H1 (cell line): ENCODE data around the gene CYP46A1. TPM values are rescaled to one million over a fixed set of nuclear protein-coding genes. Genes with fewer than 3 reads are reported as not detected.

Source experiments
- CTCF ChIA-PET: fragments of 300-600 bp; sonication (Branson Sonifier 250); formaldehyde crosslinking; loops from one replicate; lab custom pipeline; 2021; ENCODE audit not compliant: partially characterized antibody; lab: Charles Lee
- POLR2A ChIA-PET: fragments of 300-600 bp; sonication (Branson Sonifier 250); formaldehyde crosslinking; loops from one replicate; lab custom pipeline; 2021; ENCODE audit warnings: inconsistent platforms; ENCODE audit not compliant: partially characterized antibody; lab: Charles Lee
- DNase-seq, 2 experiments: peaks; one replicate each; pipeline versions ENCODE4 v3.0.0 to v3.0.0-alpha.2; 2010 to 2022; ENCODE audit warnings: low spot score in 2 of 2, low read depth in 1 of 2, mixed read lengths in 1 of 2
- FAIRE-seq: peaks from 2 replicates; lab custom pipeline; 2011; peaks lifted over from hg19 to GRCh38; lab: Jason Lieb, UNC
- H2AFZ ChIP-seq: 2 replicates; pipeline ENCODE4 v1.8.1; 2012; ENCODE audit warnings: low read length, inconsistent platforms
- H2AK5ac ChIP-seq: 2 replicates; pipeline ENCODE4 v1.6.1; 2013; ENCODE audit warnings: low read depth, low read length
- H2BK120ac ChIP-seq: replicated peaks from 2 replicates; pipeline ENCODE3; 2013; ENCODE audit warnings: low read depth, low read length, inconsistent platforms
- H2BK12ac ChIP-seq: 2 replicates; pipeline ENCODE4 v1.6.1; 2013; ENCODE audit warnings: low read depth, low read length
- H2BK15ac ChIP-seq: 2 replicates; pipeline ENCODE4 v1.6.1; 2013; ENCODE audit warnings: low read length
- H2BK20ac ChIP-seq: 2 replicates; pipeline ENCODE4 v1.6.1; 2013; ENCODE audit warnings: low read length
- H2BK5ac ChIP-seq: 2 replicates; pipeline ENCODE4 v1.6.1; 2013; ENCODE audit warnings: low read depth, low read length
- H3K14ac ChIP-seq: 2 replicates; pipeline ENCODE4 v1.6.1; 2013; ENCODE audit warnings: inconsistent platforms; ENCODE audit not compliant: insufficient read length
- H3K18ac ChIP-seq: 2 replicates; pipeline ENCODE4 v1.6.1; 2013; ENCODE audit warnings: low read length; ENCODE audit errors: extremely low read depth
- H3K23ac ChIP-seq: 2 replicates; pipeline ENCODE4 v1.6.1; 2013; ENCODE audit warnings: inconsistent platforms; ENCODE audit not compliant: insufficient read length
- H3K23me2 ChIP-seq: 2 replicates; pipeline ENCODE4 v1.6.1; 2013; ENCODE audit warnings: low read depth, low read length
- H3K27ac ChIP-seq: 2 replicates; pipeline ENCODE4 v1.6.1; 2011; ENCODE audit warnings: low read depth, low read length, inconsistent platforms
- H3K27me3 ChIP-seq, 4 experiments: replicated peaks in 1 of 4; 1 replicate in 1 of 4; 2 replicates in 3 of 4; pipeline versions ENCODE4 v1.6.1 to v1.8.1; 2011 to 2013; ENCODE audit warnings: low read length in 3 of 4, mild to moderate bottlenecking in 3 of 4, inconsistent platforms in 2 of 4, mixed read lengths in 2 of 4, moderate library complexity in 1 of 4; ENCODE audit not compliant: control insufficient read depth in 3 of 4, insufficient read depth in 3 of 4; ENCODE audit errors: extremely low read depth in 1 of 4
- H3K36me3 ChIP-seq, 4 experiments: 2 replicates each; pipeline versions ENCODE4 v1.6.1 to v1.8.1; 2011 to 2013; ENCODE audit warnings: mild to moderate bottlenecking in 4 of 4, low read length in 3 of 4, moderate library complexity in 2 of 4, control low read depth in 1 of 4, inconsistent platforms in 1 of 4; ENCODE audit not compliant: insufficient read depth in 4 of 4, control insufficient read depth in 2 of 4
- H3K4ac ChIP-seq: replicated peaks from 2 replicates; pipeline ENCODE3; 2013; ENCODE audit warnings: low read length, low read depth, mixed read lengths, inconsistent platforms; ENCODE audit not compliant: insufficient read length
- H3K4me1 ChIP-seq, 4 experiments: replicated peaks in 1 of 4; 1 replicate in 1 of 4; 2 replicates in 3 of 4; pipeline versions ENCODE4 v1.6.1 to v1.8.1; 2011 to 2013; ENCODE audit warnings: low read length in 3 of 4, inconsistent platforms in 2 of 4, mixed read lengths in 1 of 4; ENCODE audit not compliant: insufficient read depth in 4 of 4, control insufficient read depth in 3 of 4
- H3K4me2 ChIP-seq, 2 experiments: 2 replicates each; pipeline versions ENCODE4 v1.6.1 to v1.8.1; 2011 to 2013; ENCODE audit warnings: low read depth in 2 of 2, low read length in 2 of 2, control low read depth in 1 of 2, inconsistent platforms in 1 of 2, mild to moderate bottlenecking in 1 of 2; ENCODE audit not compliant: insufficient read depth in 1 of 2
- H3K4me3 ChIP-seq, 4 experiments: fragments of 200-600, 300-600 bp in 1 of 4; sonication (generic), shearing (Covaris generic), sonication (Bioruptor Twin) in 1 of 4; 2 replicates each; pipeline versions ENCODE4 v1.5.1 to v1.8.1; 2011 to 2016; ENCODE audit warnings: low read length in 4 of 4, low read depth in 3 of 4, control low read depth in 2 of 4, inconsistent platforms in 2 of 4, mild to moderate bottlenecking in 2 of 4, mixed read lengths in 1 of 4, moderate library complexity in 1 of 4; ENCODE audit not compliant: insufficient read depth in 2 of 4; ENCODE audit errors: extremely low read depth in 1 of 4
- H3K56ac ChIP-seq: replicated peaks from 2 replicates; pipeline ENCODE3; 2013; ENCODE audit warnings: low read depth, mild to moderate bottlenecking, mixed read lengths, low read length, inconsistent platforms; ENCODE audit not compliant: insufficient read length
- H3K79me1 ChIP-seq: 2 replicates; pipeline ENCODE4 v1.6.1; 2013; ENCODE audit warnings: low read depth, low read length, control low read depth
- H3K79me2 ChIP-seq, 2 experiments: 2 replicates each; pipeline versions ENCODE4 v1.6.1 to v1.8.1; 2012 to 2013; ENCODE audit warnings: low read length in 2 of 2, mild to moderate bottlenecking in 2 of 2, inconsistent platforms in 1 of 2; ENCODE audit not compliant: insufficient read depth in 2 of 2, control insufficient read depth in 1 of 2
- H3K9ac ChIP-seq, 4 experiments: replicated peaks in 1 of 4; 1 replicate in 1 of 4; 2 replicates in 3 of 4; pipeline versions ENCODE4 v1.6.1 to v1.8.1; 2011 to 2013; ENCODE audit warnings: low read depth in 3 of 4, low read length in 3 of 4, control low read depth in 2 of 4, mild to moderate bottlenecking in 2 of 4, moderate library complexity in 2 of 4, inconsistent platforms in 1 of 4; ENCODE audit errors: extremely low read depth in 1 of 4
- H3K9me3 ChIP-seq, 2 experiments: 2 replicates each; pipeline versions ENCODE4 v1.6.1 to v1.8.1; 2012 to 2013; ENCODE audit warnings: mild to moderate bottlenecking in 2 of 2, moderate library complexity in 2 of 2, control low read depth in 1 of 2, inconsistent platforms in 1 of 2, low read depth in 1 of 2, low read length in 1 of 2, mixed read lengths in 1 of 2; ENCODE audit not compliant: insufficient read depth in 2 of 2
- H4K20me1 ChIP-seq, 2 experiments: replicated peaks in 1 of 2; 2 replicates each; pipeline versions ENCODE3 to v1.8.1; 2011 to 2013; ENCODE audit warnings: inconsistent platforms in 2 of 2, low read length in 2 of 2, mild to moderate bottlenecking in 1 of 2; ENCODE audit not compliant: insufficient read depth in 2 of 2, control insufficient read depth in 1 of 2
- H4K5ac ChIP-seq: 2 replicates; pipeline ENCODE4 v1.6.1; 2013; ENCODE audit warnings: low read length, low read depth, mixed read lengths, inconsistent platforms; ENCODE audit not compliant: insufficient read length
- H4K8ac ChIP-seq: 2 replicates; pipeline ENCODE4 v1.8.0; 2013; ENCODE audit warnings: mild to moderate bottlenecking, moderate library complexity, low read length, inconsistent platforms; ENCODE audit not compliant: insufficient read depth; ENCODE audit errors: extremely low read depth
- H4K91ac ChIP-seq: replicated peaks from 2 replicates; pipeline ENCODE3; 2013; ENCODE audit warnings: low read length, mixed read lengths, inconsistent platforms; ENCODE audit not compliant: insufficient read length
- ATF2 ChIP-seq: IDR thresholded peaks from 2 replicates; pipeline ENCODE4 v1.6.1; 2012; ENCODE audit warnings: low read length, inconsistent platforms
- FOSL1 ChIP-seq: IDR thresholded peaks from 2 replicates; pipeline ENCODE4 v1.6.1; 2011; ENCODE audit warnings: mild to moderate bottlenecking, low read depth, low read length, moderate library complexity; ENCODE audit not compliant: insufficient read depth
- JUND ChIP-seq: IDR thresholded peaks from 2 replicates; pipeline ENCODE4 v1.6.1; 2011; ENCODE audit warnings: mild to moderate bottlenecking, improper control_type of control experiment, low read length
- KDM1A ChIP-seq: fragments of 200-600, 300-600 bp; sonication (generic); IDR thresholded peaks from 2 replicates; pipeline ENCODE4 v1.7.1; 2016; ENCODE audit warnings: mild to moderate bottlenecking, low read length, borderline replicate concordance
- KDM5A ChIP-seq: fragments of 200-600 bp; IDR thresholded peaks from 2 replicates; pipeline ENCODE4 v1.7.1; 2012; ENCODE audit warnings: mild to moderate bottlenecking, low read length, inconsistent platforms, mixed read lengths
- POLR2A ChIP-seq, 2 experiments: IDR thresholded peaks; 1 replicate in 1 of 2; 2 replicates in 1 of 2; pipeline ENCODE4 v1.6.1; 2011; ENCODE audit warnings: low read depth in 2 of 2, low read length in 2 of 2, mild to moderate bottlenecking in 2 of 2; ENCODE audit errors: control extremely low read depth in 1 of 2
- POU5F1 ChIP-seq: IDR thresholded peaks from 2 replicates; pipeline ENCODE4 v1.6.1; 2011; ENCODE audit warnings: low read depth, mild to moderate bottlenecking, low read length, moderate library complexity
- RXRA ChIP-seq: IDR thresholded peaks from 2 replicates; pipeline ENCODE4 v1.6.1; 2011; ENCODE audit warnings: low read depth, mild to moderate bottlenecking, low read length, moderate library complexity; ENCODE audit not compliant: insufficient read depth
- SIN3A ChIP-seq, 2 experiments: IDR thresholded peaks in 1 of 2; conservative IDR thresholded peaks in 1 of 2; 2 replicates each; pipeline ENCODE4 v1.6.1; 2011 to 2012; ENCODE audit warnings: low read length in 2 of 2, improper control_type of control experiment in 1 of 2, low read depth in 1 of 2, mild to moderate bottlenecking in 1 of 2
- SRF ChIP-seq: IDR thresholded peaks from 2 replicates; pipeline ENCODE4 v1.6.1; 2011; ENCODE audit warnings: mild to moderate bottlenecking, low read depth, low read length, moderate library complexity
- TAF1 ChIP-seq: IDR thresholded peaks from 2 replicates; pipeline ENCODE4 v1.6.1; 2011; ENCODE audit warnings: mild to moderate bottlenecking, low read depth, low read length
- TAF7 ChIP-seq: optimal IDR thresholded peaks from 2 replicates; pipeline ENCODE3; 2011; ENCODE audit warnings: low read depth, mild to moderate bottlenecking, inconsistent platforms, low read length, moderate library complexity, borderline replicate concordance
- TCF12 ChIP-seq: IDR thresholded peaks from 2 replicates; pipeline ENCODE4 v1.6.1; 2011; ENCODE audit warnings: low read depth, mild to moderate bottlenecking, low read length
- TEAD4 ChIP-seq: IDR thresholded peaks from 2 replicates; pipeline ENCODE4 v1.6.1; 2012; ENCODE audit warnings: low read depth, low read length, inconsistent platforms, mixed read lengths
- WGBS, 2 experiments: shearing (Covaris generic) in 1 of 2; methylation state at CpG; one replicate each; pipeline versions ENCODE4 v1.1.6 to v1.1.7; 2013 to 2015; ENCODE audit warnings: low lambda C conversion rate in 2 of 2, mixed read lengths in 2 of 2, inconsistent platforms in 1 of 2, low coverage in 1 of 2, missing lambda C conversion rate in 1 of 2; ENCODE audit not compliant: insufficient replicate concordance in 2 of 2, insufficient coverage in 1 of 2, insufficient read length in 1 of 2; ENCODE audit errors: extremely low coverage in 1 of 2, missing lambda C conversion rate in 1 of 2; 5-methylcytosine and 5-hydroxymethylcytosine counted together
- polyA plus RNA-seq, 7 experiments: library from polyadenylated mRNA; depleted of rRNA in 3 of 7; stranded (reverse) in 5 of 7; unstranded in 2 of 7; fragments of >200 nt in 5 of 7; fragments of 200-250 nt in 2 of 7; gene quantifications; 1 replicate in 5 of 7; 2 replicates in 1 of 7; 4 replicates in 1 of 7; pipeline versions ENCODE4 v1.2.1 to v1.2.3, GENCODE V29; 2011 to 2013; ENCODE audit warnings: missing spikeins in 2 of 7, mixed read lengths in 2 of 7
- total RNA-seq: library from RNA; stranded (reverse); fragmentation: NEBNext Ultra II Directional; extraction: Animal tissue kit (Norgen Biotek cat#: 25700); gene quantifications from 2 replicates; pipeline ENCODE4 v1.2.1, GENCODE V29; 2021

Gene CYP46A1
- total and polyA plus RNA-seq, 2 of the 8 experiments (the other 6 are each of a cell fraction or from before 2014, with no cell fraction given), result 0.41 to 1.3 TPM

- CTCF ChIA-PET, result no interaction called here
- no peak overlapping the region for H3K56ac ChIP-seq
- WGBS, 2 experiments, result 91% methylated on average over 3 of the region's 3 CpGs; no CpG with 5 or more reads in 1 of the 2 experiments
- TF ChIP-seq TEAD4 (no peak), RXRA (no peak), POLR2A (IDR thresholded peaks at IDR 0.05; ENCODE audit: control extremely low read depth in 1 of 2, low read depth in 2 of 2, low read length in 2 of 2) (no peak), TAF7 (no peak), TAF1 (no peak), KDM5A (no peak), TCF12 (no peak), SRF (no peak), JUND (no peak), KDM1A (no peak), ATF2 (no peak), FOSL1 (no peak), SIN3A (conservative IDR thresholded peaks at IDR 0.05 in 1 of 2, IDR thresholded peaks at IDR 0.05 in 1 of 2; ENCODE audit: low read depth in 1 of 2, low read length in 2 of 2) (no peak), POU5F1 (no peak)
Measured at GRCh38 chr14:99693918-99694317, 9.8 kb downstream of the CYP46A1 start.

More at GRCh38 chr14:99693918-99694317, 9.8 kb downstream of the CYP46A1 start:
- H3K79me2 ChIP-seq, result no peaks in the 10 kb centered on the region
- H4K8ac ChIP-seq, result no peak overlapping the region
- no peak for DNase-seq
- H3K4me3 ChIP-seq, result no peak overlapping the region
- H3K9ac ChIP-seq, result no peak overlapping the region
- H2BK120ac ChIP-seq, result no peak overlapping the region
- no peak overlapping the region for H3K14ac ChIP-seq
- no peaks in the 10 kb centered on the region for H3K79me1 ChIP-seq
- H2BK12ac ChIP-seq, result no peak overlapping the region
- POLR2A ChIA-PET, result no interaction called here
- H3K9me3 ChIP-seq, result no peaks in the 10 kb centered on the region
- no peak overlapping the region for H3K4ac ChIP-seq
- H2AK5ac ChIP-seq, result no peak overlapping the region
- H3K36me3 ChIP-seq, result no peaks in the 10 kb centered on the region
- H3K18ac ChIP-seq, result no peak overlapping the region
- H2BK5ac ChIP-seq, result no peak overlapping the region
- H3K23ac ChIP-seq, result no peak overlapping the region
- H2BK20ac ChIP-seq, result no peak overlapping the region
- H3K23me2 ChIP-seq, result no peaks in the 10 kb centered on the region
- FAIRE-seq, result no peak
- H4K91ac ChIP-seq, result no peak overlapping the region
- no peak overlapping the region for H2AFZ ChIP-seq
- no peaks in the 10 kb centered on the region for H3K4me1 ChIP-seq
- H2BK15ac ChIP-seq, result no peak overlapping the region
- H4K5ac ChIP-seq, result no peak overlapping the region
- no peaks in the 10 kb centered on the region for H3K27me3 ChIP-seq
- no peak overlapping the region for H3K27ac ChIP-seq
- no peak overlapping the region for H3K4me2 ChIP-seq
- no peaks in the 10 kb centered on the region for H4K20me1 ChIP-seq
